ENCODE measurements around the gene MKKS. TPM values are rescaled to one million over a fixed set of nuclear protein-coding genes. Genes with fewer than 3 reads are reported as not detected.
"Not testable (repeated sequence)": the region's sequence is repeated elsewhere in the genome, so short reads cannot be mapped to it uniquely, and the experiment has no call there.

MKKS gene
- total RNA-seq, 1 donor from 2014 or later = 17.9 TPM

GRCh38 chr20:10412591-10413408 lies 21.2 kb downstream of the MKKS start:
- no peak for DNase-seq

- DNase-seq = no peak
These were observed 22.3 kb downstream of the MKKS start for GRCh38 chr20:10411673-10412072.

GRCh38 chr20:10408108-10408813 lies 25.8 kb downstream of the MKKS start:
- DNase-seq = no peak

GRCh38 chr20:10404959-10405530 lies 29.0 kb downstream of the MKKS start:
- no peak for DNase-seq

- DNase-seq = no peak
These were observed 29.9 kb downstream of the MKKS start for GRCh38 chr20:10404023-10404628.

- no peak for DNase-seq
These were observed 30.9 kb downstream of the MKKS start for GRCh38 chr20:10402938-10403608.

- DNase-seq = no peak
These were observed 35.1 kb downstream of the MKKS start for GRCh38 chr20:10398834-10399369.

- not testable (repeated sequence) for DNase-seq
These were observed 39.3 kb downstream of the MKKS start for GRCh38 chr20:10394752-10395151.

- no peak for DNase-seq
These were observed 43.3 kb downstream of the MKKS start for GRCh38 chr20:10390709-10391108.

- no peak for DNase-seq
These were observed 45.4 kb downstream of the MKKS start for GRCh38 chr20:10388597-10388996.

- no peak for DNase-seq
These were observed 46.3 kb downstream of the MKKS start for GRCh38 chr20:10387686-10388085.

GRCh38 chr20:10385850-10386544 lies 48.0 kb downstream of the MKKS start:
- no peak for DNase-seq

GRCh38 chr20:10381477-10381876 lies 52.5 kb downstream of the MKKS start:
- no peak for DNase-seq

- DNase-seq = no peak
These were observed 54.3 kb downstream of the MKKS start for GRCh38 chr20:10379761-10380160.

GRCh38 chr20:10376270-10377075 lies 57.5 kb downstream of the MKKS start:
- no peak for DNase-seq

- DNase-seq = no peak
These were observed 58.8 kb downstream of the MKKS start for GRCh38 chr20:10375191-10375590.

GRCh38 chr20:10374036-10374435 lies 60.0 kb downstream of the MKKS start:
- DNase-seq = no peak

- no peak for DNase-seq
These were observed 62.6 kb downstream of the MKKS start for GRCh38 chr20:10371467-10371866.

- no peak for DNase-seq
These were observed 63.7 kb downstream of the MKKS start for GRCh38 chr20:10370091-10370887.

- DNase-seq = no peak
These were observed 64.3 kb downstream of the MKKS start for GRCh38 chr20:10369723-10370090.
